Fibroblast of skin of abdomen (primary cell): ENCODE results near the gene SYT7.
"Not testable (repeated sequence)": the region's sequence is repeated elsewhere in the genome, so short reads cannot be mapped to it uniquely, and the experiment has no call there.

Source experiments
- DNase-seq: peaks from one replicate; pipeline ENCODE4 v3.0.0-alpha.2; 2013

Gene SYT7

GRCh38 chr11:61475433-61475832 lies 105.4 kb downstream of the SYT7 start:
- no peak for DNase-seq

GRCh38 chr11:61474013-61474643 lies 106.7 kb downstream of the SYT7 start:
- DNase-seq: no peak

- no peak for DNase-seq
Observed at GRCh38 chr11:61473370-61474012, 107.4 kb downstream of the SYT7 start.

GRCh38 chr11:61472868-61473267 lies 108.0 kb downstream of the SYT7 start:
- no peak for DNase-seq

GRCh38 chr11:61472282-61472681 lies 108.6 kb downstream of the SYT7 start:
- no peak for DNase-seq

GRCh38 chr11:61468002-61468401 lies 112.9 kb downstream of the SYT7 start:
- DNase-seq: no peak

- not testable (repeated sequence) for DNase-seq
Observed at GRCh38 chr11:61467602-61468001, 113.3 kb downstream of the SYT7 start.
